SU-DHL-6 (cell line): Measurements from ENCODE around the gene FAM98B.

Experiments
- EZH2phosphoT487 ChIP-seq: fragments of 200-600 bp; sonication (generic), shearing (Covaris generic); conservative IDR thresholded peaks from 2 replicates; pipeline ENCODE4 v1.6.1; 2018; ENCODE audit warnings: mild to moderate bottlenecking, antibody characterized with exemption, low read length, moderate library complexity, mixed read lengths
- TF ChIP-seq, protein P1 (sequence below): fragments of 200-600 bp; sonication (generic); IDR thresholded peaks from one replicate; pipeline ENCODE4 v1.5.1; 2017; ENCODE audit warnings: antibody characterized with exemption, mild to moderate bottlenecking, low read length, moderate library complexity; ENCODE audit not compliant: insufficient read depth, poor library complexity, severe bottlenecking

- no peak for TF ChIP-seq EZH2phosphoT487
- TF ChIP-seq, protein P1, sequence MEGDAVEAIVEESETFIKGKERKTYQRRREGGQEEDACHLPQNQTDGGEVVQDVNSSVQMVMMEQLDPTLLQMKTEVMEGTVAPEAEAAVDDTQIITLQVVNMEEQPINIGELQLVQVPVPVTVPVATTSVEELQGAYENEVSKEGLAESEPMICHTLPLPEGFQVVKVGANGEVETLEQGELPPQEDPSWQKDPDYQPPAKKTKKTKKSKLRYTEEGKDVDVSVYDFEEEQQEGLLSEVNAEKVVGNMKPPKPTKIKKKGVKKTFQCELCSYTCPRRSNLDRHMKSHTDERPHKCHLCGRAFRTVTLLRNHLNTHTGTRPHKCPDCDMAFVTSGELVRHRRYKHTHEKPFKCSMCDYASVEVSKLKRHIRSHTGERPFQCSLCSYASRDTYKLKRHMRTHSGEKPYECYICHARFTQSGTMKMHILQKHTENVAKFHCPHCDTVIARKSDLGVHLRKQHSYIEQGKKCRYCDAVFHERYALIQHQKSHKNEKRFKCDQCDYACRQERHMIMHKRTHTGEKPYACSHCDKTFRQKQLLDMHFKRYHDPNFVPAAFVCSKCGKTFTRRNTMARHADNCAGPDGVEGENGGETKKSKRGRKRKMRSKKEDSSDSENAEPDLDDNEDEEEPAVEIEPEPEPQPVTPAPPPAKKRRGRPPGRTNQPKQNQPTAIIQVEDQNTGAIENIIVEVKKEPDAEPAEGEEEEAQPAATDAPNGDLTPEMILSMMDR, result no peak
Observed at GRCh38 chr15:38463893-38464292, 10.0 kb downstream of the FAM98B start.
